Measurements from ENCODE around the gene SPAG9. TPM values are rescaled to one million over a fixed set of nuclear protein-coding genes. Genes with fewer than 3 reads are reported as not detected.

The SPAG9 gene
- total RNA-seq, 1 experiment from 2014 or later = 77.6 TPM

DNA sequence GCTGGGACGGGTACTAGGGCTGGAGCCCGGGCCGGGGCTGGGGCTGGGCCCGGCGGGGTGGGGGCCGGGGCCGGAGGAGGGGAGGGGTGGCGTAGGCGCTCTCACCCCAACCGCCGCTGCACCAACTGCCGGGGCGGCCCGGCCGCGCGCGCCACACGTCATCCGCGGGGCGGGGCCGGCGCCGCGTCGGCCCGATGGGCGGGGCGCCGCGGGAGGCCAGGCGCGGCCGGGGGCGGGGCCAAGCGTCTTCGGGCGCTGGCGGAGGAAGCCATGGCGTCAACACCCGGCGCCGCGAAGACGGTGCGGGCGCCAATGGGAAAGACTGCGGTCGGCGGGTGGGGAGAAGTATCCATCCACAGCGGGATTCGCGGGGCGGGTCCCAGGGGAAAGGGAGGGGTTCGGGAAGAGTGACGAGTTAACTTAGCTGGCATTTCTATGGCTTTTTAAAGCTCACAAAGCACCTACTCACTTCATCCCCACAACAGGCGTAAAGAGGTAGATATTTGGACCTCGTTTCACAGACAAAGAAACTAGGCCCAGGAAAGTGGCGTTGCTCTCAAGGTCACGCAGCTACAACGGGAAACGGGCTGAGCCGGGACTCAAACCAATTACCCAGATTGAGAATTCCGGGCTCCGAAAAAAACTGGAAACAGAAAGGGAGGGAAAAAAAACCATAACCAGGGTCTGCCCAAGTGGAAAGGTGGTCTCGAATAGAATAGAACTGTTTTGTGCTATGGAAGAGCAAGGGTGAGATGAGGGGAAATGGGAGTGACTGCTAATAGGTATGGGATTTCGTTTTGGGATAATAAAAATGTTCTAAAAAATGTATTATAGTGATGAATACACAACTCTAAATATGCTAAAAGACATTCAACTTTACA, at the start of gene SPAG9 (continued):
- TF ChIP-seq, protein P1, sequence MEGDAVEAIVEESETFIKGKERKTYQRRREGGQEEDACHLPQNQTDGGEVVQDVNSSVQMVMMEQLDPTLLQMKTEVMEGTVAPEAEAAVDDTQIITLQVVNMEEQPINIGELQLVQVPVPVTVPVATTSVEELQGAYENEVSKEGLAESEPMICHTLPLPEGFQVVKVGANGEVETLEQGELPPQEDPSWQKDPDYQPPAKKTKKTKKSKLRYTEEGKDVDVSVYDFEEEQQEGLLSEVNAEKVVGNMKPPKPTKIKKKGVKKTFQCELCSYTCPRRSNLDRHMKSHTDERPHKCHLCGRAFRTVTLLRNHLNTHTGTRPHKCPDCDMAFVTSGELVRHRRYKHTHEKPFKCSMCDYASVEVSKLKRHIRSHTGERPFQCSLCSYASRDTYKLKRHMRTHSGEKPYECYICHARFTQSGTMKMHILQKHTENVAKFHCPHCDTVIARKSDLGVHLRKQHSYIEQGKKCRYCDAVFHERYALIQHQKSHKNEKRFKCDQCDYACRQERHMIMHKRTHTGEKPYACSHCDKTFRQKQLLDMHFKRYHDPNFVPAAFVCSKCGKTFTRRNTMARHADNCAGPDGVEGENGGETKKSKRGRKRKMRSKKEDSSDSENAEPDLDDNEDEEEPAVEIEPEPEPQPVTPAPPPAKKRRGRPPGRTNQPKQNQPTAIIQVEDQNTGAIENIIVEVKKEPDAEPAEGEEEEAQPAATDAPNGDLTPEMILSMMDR (IDR thresholded peaks at IDR 0.05 in 2 of 3, conservative IDR thresholded peaks at IDR 0.05 in 1 of 3; ENCODE audit: borderline replicate concordance in 1 of 3, insufficient read depth in 1 of 3, low read depth in 2 of 3, low read length in 2 of 3) = no peak
- peak; percentile 87 for TF ChIP-seq YY1 (IDR thresholded peaks at IDR 0.05; ENCODE audit: extremely low read depth, insufficient replicate concordance, low read depth, low read length)
- TF ChIP-seq, protein P2, sequence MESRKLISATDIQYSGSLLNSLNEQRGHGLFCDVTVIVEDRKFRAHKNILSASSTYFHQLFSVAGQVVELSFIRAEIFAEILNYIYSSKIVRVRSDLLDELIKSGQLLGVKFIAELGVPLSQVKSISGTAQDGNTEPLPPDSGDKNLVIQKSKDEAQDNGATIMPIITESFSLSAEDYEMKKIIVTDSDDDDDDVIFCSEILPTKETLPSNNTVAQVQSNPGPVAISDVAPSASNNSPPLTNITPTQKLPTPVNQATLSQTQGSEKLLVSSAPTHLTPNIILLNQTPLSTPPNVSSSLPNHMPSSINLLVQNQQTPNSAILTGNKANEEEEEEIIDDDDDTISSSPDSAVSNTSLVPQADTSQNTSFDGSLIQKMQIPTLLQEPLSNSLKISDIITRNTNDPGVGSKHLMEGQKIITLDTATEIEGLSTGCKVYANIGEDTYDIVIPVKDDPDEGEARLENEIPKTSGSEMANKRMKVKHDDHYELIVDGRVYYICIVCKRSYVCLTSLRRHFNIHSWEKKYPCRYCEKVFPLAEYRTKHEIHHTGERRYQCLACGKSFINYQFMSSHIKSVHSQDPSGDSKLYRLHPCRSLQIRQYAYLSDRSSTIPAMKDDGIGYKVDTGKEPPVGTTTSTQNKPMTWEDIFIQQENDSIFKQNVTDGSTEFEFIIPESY (IDR thresholded peaks at IDR 0.05; ENCODE audit: extremely low read depth, insufficient replicate concordance, low read length) = peak; percentile 73
- TF ChIP-seq SRF (IDR thresholded peaks at IDR 0.05; ENCODE audit: low read depth) = peak; percentile 70; the same call in 1 of the 2 replicates
- TF ChIP-seq ZFX (IDR thresholded peaks at IDR 0.05) = peak; percentile 69; the same call in 1 of the 2 replicates
- TF ChIP-seq RAD21 (IDR thresholded peaks at IDR 0.05; ENCODE audit: low read depth) = 0 out of 2 replicates have a peak, but pooled peaks have one; percentile 13

DNA sequence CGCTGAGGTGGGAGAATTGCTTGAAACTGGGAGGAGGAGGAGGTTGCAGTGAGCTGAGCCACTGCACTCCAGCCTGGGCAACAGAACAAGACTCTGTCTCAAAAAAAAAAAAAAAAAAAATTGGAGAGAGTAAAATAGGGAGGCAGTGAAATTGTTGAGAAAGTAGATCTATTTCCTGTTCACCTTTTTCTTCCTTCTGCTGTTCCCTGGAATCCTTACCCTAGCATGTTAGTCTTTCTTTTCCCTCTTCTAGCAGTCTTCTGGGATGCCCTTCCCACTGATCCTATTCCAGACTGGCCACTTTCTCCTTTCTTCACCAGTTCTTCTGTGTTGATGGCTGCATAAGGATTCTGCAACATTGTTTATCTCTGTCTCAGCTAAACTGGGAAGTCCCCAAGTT, 48.7 kb upstream of the SPAG9 start:
- RAD21 ChIA-PET (ENCODE audit: low non-redundant PET in 1 of 2, low total read pairs in 2 of 2, uncharacterized antibody in 2 of 2, unreplicated experiment in 2 of 2) = no interaction called here
- DNase-seq (ENCODE audit: low read depth, low spot score) = no peak
- Histone ChIP-seq H3K4me1 (ENCODE audit: control insufficient read depth in 1 of 2, insufficient read depth in 2 of 2, low read length in 2 of 2) (peaks cover 13 to 24% of the 10 kb centered on the region in 2 experiments; a peak in 3 of 4 replicates), H3K9ac (ENCODE audit: low read length) (no peak overlapping the region), H3K4me2 (ENCODE audit: low read length) (no peak overlapping the region), H3K9me2 (ENCODE audit: insufficient read depth) (no peaks in the 10 kb centered on the region), H3K4me3 (replicated peaks in 1 of 2; ENCODE audit: low read depth in 1 of 2, low read length in 2 of 2) (no peak overlapping the region), H4K20me1 (ENCODE audit: insufficient read depth) (peaks cover 30% of the 10 kb centered on the region; the same call in 1 of the 2 replicates), H3K27ac (ENCODE audit: low read depth, low read length) (no peak overlapping the region), H3K9me3 (ENCODE audit: control insufficient read depth in 1 of 2, insufficient read depth in 1 of 2, low read depth in 1 of 2, low read length in 2 of 2) (no peaks in the 10 kb centered on the region), H3K36me3 (ENCODE audit: control insufficient read depth in 1 of 2, insufficient read depth in 2 of 2, low read length in 2 of 2) (peaks cover 50 to 53% of the 10 kb centered on the region in 2 experiments), H3K79me2 (ENCODE audit: insufficient read depth, low read length) (peaks cover 57% of the 10 kb centered on the region), H3K27me3 (ENCODE audit: insufficient read depth, low read length) (no peaks in the 10 kb centered on the region), H2AFZ (ENCODE audit: low read depth, low read length, poor library complexity, severe bottlenecking) (no peak overlapping the region)
- intact Hi-C loops (cut with micrococcal nuclease) = loop anchor here (1.0 to 5.0 kb wide), 2 partner anchors 91 to 167 kb away; partner anchors contain the start of genes MBTD1 and UTP18
- TF ChIP-seq EZH2phosphoT487 (IDR thresholded peaks at IDR 0.05; ENCODE audit: borderline replicate concordance) = no peak
- TF ChIP-seq, protein P1 (IDR thresholded peaks at IDR 0.05 in 2 of 3, conservative IDR thresholded peaks at IDR 0.05 in 1 of 3; ENCODE audit: borderline replicate concordance in 1 of 3, insufficient read depth in 1 of 3, low read depth in 2 of 3, low read length in 2 of 3) = no peak
- TF ChIP-seq SP1 (IDR thresholded peaks at IDR 0.05; ENCODE audit: low read depth) = no peak
- TF ChIP-seq, protein P3, sequence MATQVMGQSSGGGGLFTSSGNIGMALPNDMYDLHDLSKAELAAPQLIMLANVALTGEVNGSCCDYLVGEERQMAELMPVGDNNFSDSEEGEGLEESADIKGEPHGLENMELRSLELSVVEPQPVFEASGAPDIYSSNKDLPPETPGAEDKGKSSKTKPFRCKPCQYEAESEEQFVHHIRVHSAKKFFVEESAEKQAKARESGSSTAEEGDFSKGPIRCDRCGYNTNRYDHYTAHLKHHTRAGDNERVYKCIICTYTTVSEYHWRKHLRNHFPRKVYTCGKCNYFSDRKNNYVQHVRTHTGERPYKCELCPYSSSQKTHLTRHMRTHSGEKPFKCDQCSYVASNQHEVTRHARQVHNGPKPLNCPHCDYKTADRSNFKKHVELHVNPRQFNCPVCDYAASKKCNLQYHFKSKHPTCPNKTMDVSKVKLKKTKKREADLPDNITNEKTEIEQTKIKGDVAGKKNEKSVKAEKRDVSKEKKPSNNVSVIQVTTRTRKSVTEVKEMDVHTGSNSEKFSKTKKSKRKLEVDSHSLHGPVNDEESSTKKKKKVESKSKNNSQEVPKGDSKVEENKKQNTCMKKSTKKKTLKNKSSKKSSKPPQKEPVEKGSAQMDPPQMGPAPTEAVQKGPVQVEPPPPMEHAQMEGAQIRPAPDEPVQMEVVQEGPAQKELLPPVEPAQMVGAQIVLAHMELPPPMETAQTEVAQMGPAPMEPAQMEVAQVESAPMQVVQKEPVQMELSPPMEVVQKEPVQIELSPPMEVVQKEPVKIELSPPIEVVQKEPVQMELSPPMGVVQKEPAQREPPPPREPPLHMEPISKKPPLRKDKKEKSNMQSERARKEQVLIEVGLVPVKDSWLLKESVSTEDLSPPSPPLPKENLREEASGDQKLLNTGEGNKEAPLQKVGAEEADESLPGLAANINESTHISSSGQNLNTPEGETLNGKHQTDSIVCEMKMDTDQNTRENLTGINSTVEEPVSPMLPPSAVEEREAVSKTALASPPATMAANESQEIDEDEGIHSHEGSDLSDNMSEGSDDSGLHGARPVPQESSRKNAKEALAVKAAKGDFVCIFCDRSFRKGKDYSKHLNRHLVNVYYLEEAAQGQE (IDR thresholded peaks at IDR 0.05; ENCODE audit: low read depth) = no peak
- BruUV-seq (replicated peaks) = no TSS peak
- POLR2A ChIA-PET = interaction anchor here (0.6 kb wide), 1 partner anchor 17 kb away, joined by 3 read pairs; no protein-coding TSS in a partner anchor
- ATAC-seq = no peak
- CTCF ChIA-PET = no interaction called here
